Measurements from ENCODE around the gene NR4A1.

DNA sequence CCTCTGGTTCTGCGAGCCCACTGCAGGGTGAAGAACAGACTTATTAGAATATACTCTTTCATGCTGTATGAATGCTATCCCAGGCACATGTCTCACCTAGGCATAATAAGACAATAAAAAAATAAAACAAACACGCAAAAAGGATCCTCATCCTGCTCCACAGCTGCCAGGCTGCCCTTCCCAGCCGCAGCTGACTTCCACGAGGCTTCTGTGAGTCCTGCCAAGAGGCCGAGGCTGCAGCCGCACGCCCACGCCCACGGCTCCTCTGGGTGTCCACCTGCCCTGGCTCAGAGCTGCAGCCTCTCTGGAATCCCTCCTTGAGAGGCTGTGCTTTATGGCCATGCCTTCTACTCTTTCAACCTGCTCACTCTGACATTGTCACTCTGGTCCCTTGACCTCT lies 35.1 kb downstream of the NR4A1 start:
- TF ChIP-seq, protein P1, sequence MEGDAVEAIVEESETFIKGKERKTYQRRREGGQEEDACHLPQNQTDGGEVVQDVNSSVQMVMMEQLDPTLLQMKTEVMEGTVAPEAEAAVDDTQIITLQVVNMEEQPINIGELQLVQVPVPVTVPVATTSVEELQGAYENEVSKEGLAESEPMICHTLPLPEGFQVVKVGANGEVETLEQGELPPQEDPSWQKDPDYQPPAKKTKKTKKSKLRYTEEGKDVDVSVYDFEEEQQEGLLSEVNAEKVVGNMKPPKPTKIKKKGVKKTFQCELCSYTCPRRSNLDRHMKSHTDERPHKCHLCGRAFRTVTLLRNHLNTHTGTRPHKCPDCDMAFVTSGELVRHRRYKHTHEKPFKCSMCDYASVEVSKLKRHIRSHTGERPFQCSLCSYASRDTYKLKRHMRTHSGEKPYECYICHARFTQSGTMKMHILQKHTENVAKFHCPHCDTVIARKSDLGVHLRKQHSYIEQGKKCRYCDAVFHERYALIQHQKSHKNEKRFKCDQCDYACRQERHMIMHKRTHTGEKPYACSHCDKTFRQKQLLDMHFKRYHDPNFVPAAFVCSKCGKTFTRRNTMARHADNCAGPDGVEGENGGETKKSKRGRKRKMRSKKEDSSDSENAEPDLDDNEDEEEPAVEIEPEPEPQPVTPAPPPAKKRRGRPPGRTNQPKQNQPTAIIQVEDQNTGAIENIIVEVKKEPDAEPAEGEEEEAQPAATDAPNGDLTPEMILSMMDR (IDR thresholded peaks at IDR 0.05; ENCODE audit: insufficient read depth, low read depth, low read length): no peak
- no peak for TF ChIP-seq EZH2 (IDR thresholded peaks at IDR 0.05; ENCODE audit: insufficient read depth, low read length)

All from astrocyte (in vitro differentiated cells and primary cell).